ENCODE data around the gene MBL2. TPM values are rescaled to one million over a fixed set of nuclear protein-coding genes. Genes with fewer than 3 reads are reported as not detected.
A peak's percentile ranks its signal among the peaks of the same experiment; 100 is the strongest.

MBL2 gene
- polyA plus RNA-seq (2011; rRNA removed) (not detected in 2 replicates), polyA minus RNA-seq (2011; rRNA and poly(A)+ RNA removed) (not detected in 2 replicates)

DNA sequence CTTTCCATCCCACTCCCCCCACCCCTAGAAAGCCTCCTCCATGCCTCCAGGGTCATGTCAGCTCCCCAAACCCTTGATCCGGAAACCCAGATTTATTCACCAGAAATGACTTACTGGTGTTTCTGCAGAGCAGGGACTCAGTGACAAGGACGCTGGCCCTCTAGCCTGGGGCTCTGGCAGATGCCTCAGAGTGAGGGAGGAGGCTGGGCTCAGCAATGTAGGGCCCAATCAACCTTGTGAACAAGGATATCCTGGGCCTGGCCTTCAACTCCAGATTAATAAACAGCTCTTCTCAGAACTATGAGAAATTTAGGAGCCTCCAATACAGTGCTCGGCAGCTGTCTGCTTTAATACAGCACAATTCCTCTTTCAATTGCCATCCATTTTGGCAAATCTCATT is at the start of gene MBL2:
TSS of gene MBL2 (minus strand) at position 162 of the 400 bp plus-strand sequence. CDS start 1,149 bp downstream, outside the sequence.
- POLR2A ChIA-PET, result no interaction called here
- Histone ChIP-seq H3K4me3 (ENCODE audit: low read depth, low read length) (no peak within 1 kb of the TSS), H3K9me3 (ENCODE audit: control insufficient read depth, insufficient read depth, low read length) (no peaks in the 10 kb centered on the region), H3K27me3 (ENCODE audit: control insufficient read depth, insufficient read depth, low read length) (peaks cover 4% of the 10 kb centered on the region), H3K27ac (ENCODE audit: low read depth, low read length) (no peak within 1 kb of the TSS)
- TF ChIP-seq, protein P1, sequence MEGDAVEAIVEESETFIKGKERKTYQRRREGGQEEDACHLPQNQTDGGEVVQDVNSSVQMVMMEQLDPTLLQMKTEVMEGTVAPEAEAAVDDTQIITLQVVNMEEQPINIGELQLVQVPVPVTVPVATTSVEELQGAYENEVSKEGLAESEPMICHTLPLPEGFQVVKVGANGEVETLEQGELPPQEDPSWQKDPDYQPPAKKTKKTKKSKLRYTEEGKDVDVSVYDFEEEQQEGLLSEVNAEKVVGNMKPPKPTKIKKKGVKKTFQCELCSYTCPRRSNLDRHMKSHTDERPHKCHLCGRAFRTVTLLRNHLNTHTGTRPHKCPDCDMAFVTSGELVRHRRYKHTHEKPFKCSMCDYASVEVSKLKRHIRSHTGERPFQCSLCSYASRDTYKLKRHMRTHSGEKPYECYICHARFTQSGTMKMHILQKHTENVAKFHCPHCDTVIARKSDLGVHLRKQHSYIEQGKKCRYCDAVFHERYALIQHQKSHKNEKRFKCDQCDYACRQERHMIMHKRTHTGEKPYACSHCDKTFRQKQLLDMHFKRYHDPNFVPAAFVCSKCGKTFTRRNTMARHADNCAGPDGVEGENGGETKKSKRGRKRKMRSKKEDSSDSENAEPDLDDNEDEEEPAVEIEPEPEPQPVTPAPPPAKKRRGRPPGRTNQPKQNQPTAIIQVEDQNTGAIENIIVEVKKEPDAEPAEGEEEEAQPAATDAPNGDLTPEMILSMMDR (IDR thresholded peaks at IDR 0.05; ENCODE audit: low read depth, low read length), result no peak
- CTCF ChIA-PET, result no interaction called here
- no peak for DNase-seq (ENCODE audit: low read depth, low spot score)

- CTCF ChIA-PET, result interaction anchor here (4.5 kb wide), 1 partner anchor 64 kb away, joined by 34 read pairs; no protein-coding TSS in a partner anchor
Observed at GRCh38 chr10:52820309-52820708, 47.7 kb upstream of the MBL2 start.

GRCh38 chr10:52818019-52818418 is 45.4 kb upstream of the MBL2 start:
- Histone ChIP-seq H3K4me3 (ENCODE audit: low read depth, low read length) (no peak overlapping the region), H3K27me3 (ENCODE audit: control insufficient read depth, insufficient read depth, low read length) (no peaks in the 10 kb centered on the region), H3K27ac (ENCODE audit: low read depth, low read length) (no peak overlapping the region), H3K9me3 (ENCODE audit: control insufficient read depth, insufficient read depth, low read length) (no peaks in the 10 kb centered on the region)
- TF ChIP-seq, protein P1 (IDR thresholded peaks at IDR 0.05; ENCODE audit: low read depth, low read length), result peak; percentile 69
- ChIA-PET POLR2A (no interaction called here), CTCF (interaction anchor here (0.6 to 4.5 kb wide), 29 partner anchors 10 to 783 kb away, joined by 3 to 34 read pairs (median 4); no protein-coding TSS in a partner anchor)
- no peak for DNase-seq (ENCODE audit: low read depth, low spot score)

More at GRCh38 chr10:52820309-52820708, 47.7 kb upstream of the MBL2 start:
- POLR2A ChIA-PET, result no interaction called here
- TF ChIP-seq, protein P1 (IDR thresholded peaks at IDR 0.05; ENCODE audit: low read depth, low read length), result no peak
- no peak overlapping the region for H3K27ac ChIP-seq (ENCODE audit: low read depth, low read length)
- DNase-seq (ENCODE audit: low read depth, low spot score), result no peak
- no peaks in the 10 kb centered on the region for H3K9me3 ChIP-seq (ENCODE audit: control insufficient read depth, insufficient read depth, low read length)
- no peaks in the 10 kb centered on the region for H3K27me3 ChIP-seq (ENCODE audit: control insufficient read depth, insufficient read depth, low read length)
- H3K4me3 ChIP-seq (ENCODE audit: low read depth, low read length), result no peak overlapping the region

DNA sequence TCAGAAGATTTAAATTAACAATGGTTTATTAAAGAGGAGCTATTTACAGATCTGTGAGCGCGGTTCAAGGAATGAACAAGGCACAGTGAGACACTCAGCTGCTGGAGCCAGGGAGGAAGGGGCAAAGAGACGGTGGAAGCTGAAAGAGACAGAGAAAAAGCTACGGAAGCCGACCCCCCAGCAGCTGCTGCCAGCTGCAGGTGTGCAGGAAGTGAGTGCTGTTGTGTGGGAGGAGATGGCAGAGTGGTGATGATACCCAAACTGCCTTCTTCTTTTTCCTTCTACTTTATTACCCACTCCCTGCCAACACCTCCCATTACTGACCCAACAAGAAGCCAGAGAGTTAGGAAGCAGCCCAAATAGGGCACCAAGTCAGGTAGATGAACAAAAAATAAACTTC is 41.9 kb upstream of the MBL2 start:
- CTCF ChIA-PET, result interaction anchor here (0.8 to 1.3 kb wide), 2 partner anchors 70 to 223 kb away, joined by 3 read pairs; no protein-coding TSS in a partner anchor
- H3K9me3 ChIP-seq (ENCODE audit: control insufficient read depth, insufficient read depth, low read length), result no peaks in the 10 kb centered on the region
- TF ChIP-seq, protein P1 (IDR thresholded peaks at IDR 0.05; ENCODE audit: low read depth, low read length), result no peak
- DNase-seq (ENCODE audit: low read depth, low spot score), result no peak
- no peak overlapping the region for H3K4me3 ChIP-seq (ENCODE audit: low read depth, low read length)
- no peaks in the 10 kb centered on the region for H3K27me3 ChIP-seq (ENCODE audit: control insufficient read depth, insufficient read depth, low read length)
- POLR2A ChIA-PET, result no interaction called here
- H3K27ac ChIP-seq (ENCODE audit: low read depth, low read length), result no peak overlapping the region

- DNase-seq (ENCODE audit: low read depth, low spot score), result no peak
- Histone ChIP-seq H3K4me3 (ENCODE audit: low read depth, low read length) (no peak overlapping the region), H3K9me3 (ENCODE audit: control insufficient read depth, insufficient read depth, low read length) (no peaks in the 10 kb centered on the region), H3K27me3 (ENCODE audit: control insufficient read depth, insufficient read depth, low read length) (no peaks in the 10 kb centered on the region), H3K27ac (ENCODE audit: low read depth, low read length) (no peak overlapping the region)
- POLR2A ChIA-PET, result no interaction called here
- TF ChIP-seq, protein P1 (IDR thresholded peaks at IDR 0.05; ENCODE audit: low read depth, low read length), result no peak
- CTCF ChIA-PET, result no interaction called here
Observed at GRCh38 chr10:52811776-52812175, 39.2 kb upstream of the MBL2 start.

All from AG04450 (cell line).